Activated B cell treated with CpG ODN at 0.5 μM for 24 hours (primary cell): ENCODE measurements around the gene STYK1. TPM values are rescaled to one million over a fixed set of nuclear protein-coding genes. Genes with fewer than 3 reads are reported as not detected.

Experiments used
- ATAC-seq: fragments of 200-7000 bp; cut with Tn5 transposase; one replicate; pipeline ENCODE4 v1.10.0; 2021; ENCODE audit warnings: low read depth, mild to moderate bottlenecking, moderate library complexity
- CTCF ChIA-PET: fragments of 350-600 bp; sonication (Branson Sonifier 250); formaldehyde crosslinking; loops from one replicate; lab custom pipeline; 2021; ENCODE audit warnings: antibody characterized with exemption; lab: Charles Lee
- POLR2A ChIA-PET: fragments of 350-600 bp; sonication (Branson Sonifier 250); formaldehyde crosslinking; loops from one replicate; lab custom pipeline; 2021; ENCODE audit warnings: antibody characterized with exemption; lab: Charles Lee
- DNase-seq: peaks from one replicate; pipeline ENCODE4 v3.0.0; 2022
- H3K27ac Mint-ChIP-seq: one replicate; pipeline ENCODE4 v1.8.0; 2020; ENCODE audit warnings: mixed read lengths
- H3K27me3 Mint-ChIP-seq: one replicate; pipeline ENCODE4 v1.8.0; 2021; ENCODE audit warnings: mixed read lengths
- H3K36me3 Mint-ChIP-seq: one replicate; pipeline ENCODE4 v1.8.0; 2021; ENCODE audit warnings: low read depth, mixed read lengths
- H3K4me1 Mint-ChIP-seq: one replicate; pipeline ENCODE4 v1.8.0; 2021; ENCODE audit warnings: mixed read lengths
- H3K4me3 Mint-ChIP-seq: one replicate; pipeline ENCODE4 v1.8.0; 2020; ENCODE audit warnings: mild to moderate bottlenecking, mixed read lengths
- H3K9me3 Mint-ChIP-seq: one replicate; pipeline ENCODE4 v1.8.0; 2020; ENCODE audit warnings: mixed read lengths
- CTCF ChIP-seq: fragments of 200-600 bp; IDR thresholded peaks from one replicate; pipeline ENCODE4 v1.8.0; 2022; ENCODE audit warnings: antibody characterized with exemption, mild to moderate bottlenecking
- intact Hi-C: fragments of 100-400 bp; cut with micrococcal nuclease; formaldehyde crosslinking; loops from one replicate; pipeline ENCODE4 v1.15.1; 2024
- total RNA-seq: library from RNA; stranded (reverse); gene quantifications from 2 replicates; pipeline ENCODE4 v1.2.3, GENCODE V29; 2022

The STYK1 gene
- total RNA-seq, 1 donor from 2014 or later, result not detected

GRCh38 chr12:10607885-10608458 lies 65.9 kb downstream of the STYK1 start:
- no peak for TF ChIP-seq CTCF
- Mint-ChIP-seq H3K27ac (no peak overlapping the region), H3K9me3 (no peaks in the 10 kb centered on the region), H3K4me1 (peaks cover 19% of the 10 kb centered on the region), H3K27me3 (no peaks in the 10 kb centered on the region), H3K4me3 (no peak overlapping the region), H3K36me3 (peaks cover 59% of the 10 kb centered on the region)
- DNase-seq (no peak), ATAC-seq (no peak)
- POLR2A ChIA-PET, result no interaction called here
- CTCF ChIA-PET, result interaction anchor here (1.2 kb wide), 1 partner anchor 143 kb away, joined by 3 read pairs; no protein-coding TSS in a partner anchor
- intact Hi-C loops, result no loop called here

- intact Hi-C loops, result no loop called here
- no peak for DNase-seq
- no peaks in the 10 kb centered on the region for H3K4me1 Mint-ChIP-seq
- TF ChIP-seq CTCF, result no peak
- peaks cover 38% of the 10 kb centered on the region for H3K36me3 Mint-ChIP-seq
- ATAC-seq, result no peak
- H3K9me3 Mint-ChIP-seq, result no peaks in the 10 kb centered on the region
- H3K4me3 Mint-ChIP-seq, result no peak overlapping the region
- ChIA-PET CTCF (no interaction called here), POLR2A (no interaction called here)
- H3K27me3 Mint-ChIP-seq, result no peaks in the 10 kb centered on the region
- no peak overlapping the region for H3K27ac Mint-ChIP-seq
Observed at GRCh38 chr12:10601860-10602259, 72.0 kb downstream of the STYK1 start.

- Mint-ChIP-seq H3K27me3 (no peaks in the 10 kb centered on the region), H3K36me3 (peaks cover 36% of the 10 kb centered on the region), H3K4me3 (no peak overlapping the region), H3K27ac (no peak overlapping the region), H3K9me3 (no peaks in the 10 kb centered on the region), H3K4me1 (no peaks in the 10 kb centered on the region)
- no peak for DNase-seq
- ChIA-PET CTCF (no interaction called here), POLR2A (no interaction called here)
- intact Hi-C loops, result no loop called here
- ATAC-seq, result no peak
- no peak for TF ChIP-seq CTCF
Observed at GRCh38 chr12:10600988-10601387, 72.9 kb downstream of the STYK1 start.

GRCh38 chr12:10595881-10596280 lies 78.0 kb downstream of the STYK1 start:
- TF ChIP-seq CTCF, result no peak
- Mint-ChIP-seq H3K27ac (no peak overlapping the region), H3K9me3 (no peaks in the 10 kb centered on the region), H3K36me3 (peaks cover 18% of the 10 kb centered on the region), H3K4me3 (no peak overlapping the region), H3K4me1 (no peaks in the 10 kb centered on the region), H3K27me3 (no peaks in the 10 kb centered on the region)
- ChIA-PET CTCF (no interaction called here), POLR2A (no interaction called here)
- DNase-seq (no peak), ATAC-seq (no peak)
- intact Hi-C loops, result no loop called here

GRCh38 chr12:10590966-10591365 lies 82.9 kb downstream of the STYK1 start:
- no peaks in the 10 kb centered on the region for H3K27me3 Mint-ChIP-seq
- CTCF ChIA-PET, result no interaction called here
- H3K9me3 Mint-ChIP-seq, result no peaks in the 10 kb centered on the region
- peaks cover 17% of the 10 kb centered on the region for H3K36me3 Mint-ChIP-seq
- intact Hi-C loops, result no loop called here
- H3K27ac Mint-ChIP-seq, result no peak overlapping the region
- no peak for TF ChIP-seq CTCF
- DNase-seq (no peak), ATAC-seq (no peak)
- POLR2A ChIA-PET, result no interaction called here
- no peaks in the 10 kb centered on the region for H3K4me1 Mint-ChIP-seq
- H3K4me3 Mint-ChIP-seq, result no peak overlapping the region
